ENCODE measurements around the gene BOC. TPM values are rescaled to one million over a fixed set of nuclear protein-coding genes. Genes with fewer than 3 reads are reported as not detected.

The BOC gene
- total and polyA plus RNA-seq, 2 of the 13 experiments (the other 11 are each of a cell fraction or from before 2014, with no cell fraction given): 0.04 TPM; not detected in 1

DNA sequence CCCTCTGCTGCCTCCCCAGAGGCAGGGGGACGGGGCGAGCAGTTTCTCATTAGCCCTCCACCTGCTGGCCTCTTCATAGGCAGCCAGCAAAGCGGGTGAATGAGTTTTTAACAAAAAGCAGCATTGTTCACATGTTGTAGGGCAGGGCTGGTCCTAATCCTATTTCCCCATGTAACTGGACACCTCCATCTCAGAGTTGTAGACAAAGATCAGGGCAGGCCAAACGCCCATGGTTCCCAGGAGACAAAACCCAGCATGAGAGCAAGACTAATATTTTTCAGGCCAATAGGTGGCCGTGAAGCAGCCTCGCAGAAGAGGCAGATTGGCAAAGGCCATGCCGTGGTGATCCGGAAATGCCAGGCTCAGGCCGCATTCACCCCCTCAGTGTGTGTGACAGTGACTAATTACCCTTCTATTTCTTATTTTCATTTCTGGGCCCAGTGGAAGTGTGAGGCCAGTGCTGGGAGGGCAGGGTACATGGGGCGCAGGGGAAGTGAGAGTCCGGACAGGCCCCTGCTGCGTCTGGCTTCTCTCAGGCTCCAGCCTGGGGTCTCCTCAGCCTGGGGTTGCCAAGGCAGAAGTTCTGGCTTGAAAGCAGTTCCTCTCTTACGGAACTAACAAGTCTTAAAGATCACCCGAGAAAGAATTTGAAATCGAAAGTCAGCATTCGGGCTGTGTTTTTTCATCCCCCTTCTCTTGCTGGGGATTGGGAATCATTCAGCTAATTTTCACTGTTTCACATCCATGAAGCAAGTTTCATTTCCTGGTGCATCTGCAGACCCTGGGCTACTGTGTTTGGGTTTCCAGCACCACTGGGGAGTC, 64.8 kb downstream of the BOC start (continued):
- TF ChIP-seq ZNF138 (CRISPR knock-in tag; IDR thresholded peaks at IDR 0.05; ENCODE audit: low read depth) (no peak), ATF1 (CRISPR knock-in tag; IDR thresholded peaks at IDR 0.05) (0 out of 2 replicates have a peak, but pooled peaks have one; percentile 30), PAF1 (CRISPR knock-in tag; IDR thresholded peaks at IDR 0.05) (no peak), ZNF781 (CRISPR knock-in tag; IDR thresholded peaks at IDR 0.05; ENCODE audit: borderline replicate concordance, not compliant biosample characterization) (no peak), JARID2 (CRISPR knock-in tag; IDR thresholded peaks at IDR 0.05; ENCODE audit: insufficient replicate concordance) (no peak), ZNF605 (CRISPR knock-in tag; IDR thresholded peaks at IDR 0.05) (peak; percentile 41), SPEN (CRISPR knock-in tag; IDR thresholded peaks at IDR 0.05; ENCODE audit: low read depth) (no peak), NFYB (CRISPR knock-in tag; IDR thresholded peaks at IDR 0.05) (no peak), SIX1 (CRISPR knock-in tag; IDR thresholded peaks at IDR 0.05; ENCODE audit: borderline replicate concordance) (peak; percentile 88; the same call in 1 of the 2 replicates), ZNF891 (CRISPR knock-in tag; IDR thresholded peaks at IDR 0.05) (no peak), U2AF2 (IDR thresholded peaks at IDR 0.05; ENCODE audit: low read depth, low read length) (no peak), ZNF446 (CRISPR knock-in tag; IDR thresholded peaks at IDR 0.05) (no peak), ARID2 (CRISPR knock-in tag; IDR thresholded peaks at IDR 0.05; ENCODE audit: borderline replicate concordance) (no peak), MBNL3 (CRISPR knock-in tag; conservative IDR thresholded peaks at IDR 0.05) (no peak)
- TF ChIP-seq, protein P1, sequence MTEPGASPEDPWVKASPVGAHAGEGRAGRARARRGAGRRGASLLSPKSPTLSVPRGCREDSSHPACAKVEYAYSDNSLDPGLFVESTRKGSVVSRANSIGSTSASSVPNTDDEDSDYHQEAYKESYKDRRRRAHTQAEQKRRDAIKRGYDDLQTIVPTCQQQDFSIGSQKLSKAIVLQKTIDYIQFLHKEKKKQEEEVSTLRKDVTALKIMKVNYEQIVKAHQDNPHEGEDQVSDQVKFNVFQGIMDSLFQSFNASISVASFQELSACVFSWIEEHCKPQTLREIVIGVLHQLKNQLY (CRISPR knock-in tag; IDR thresholded peaks at IDR 0.05): no peak
- TF ChIP-seq, protein P2, sequence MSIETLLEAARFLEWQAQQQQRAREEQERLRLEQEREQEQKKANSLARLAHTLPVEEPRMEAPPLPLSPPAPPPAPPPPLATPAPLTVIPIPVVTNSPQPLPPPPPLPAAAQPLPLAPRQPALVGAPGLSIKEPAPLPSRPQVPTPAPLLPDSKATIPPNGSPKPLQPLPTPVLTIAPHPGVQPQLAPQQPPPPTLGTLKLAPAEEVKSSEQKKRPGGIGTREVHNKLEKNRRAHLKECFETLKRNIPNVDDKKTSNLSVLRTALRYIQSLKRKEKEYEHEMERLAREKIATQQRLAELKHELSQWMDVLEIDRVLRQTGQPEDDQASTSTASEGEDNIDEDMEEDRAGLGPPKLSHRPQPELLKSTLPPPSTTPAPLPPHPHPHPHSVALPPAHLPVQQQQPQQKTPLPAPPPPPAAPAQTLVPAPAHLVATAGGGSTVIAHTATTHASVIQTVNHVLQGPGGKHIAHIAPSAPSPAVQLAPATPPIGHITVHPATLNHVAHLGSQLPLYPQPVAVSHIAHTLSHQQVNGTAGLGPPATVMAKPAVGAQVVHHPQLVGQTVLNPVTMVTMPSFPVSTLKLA (IDR thresholded peaks at IDR 0.05): no peak
- TF ChIP-seq, protein P3, sequence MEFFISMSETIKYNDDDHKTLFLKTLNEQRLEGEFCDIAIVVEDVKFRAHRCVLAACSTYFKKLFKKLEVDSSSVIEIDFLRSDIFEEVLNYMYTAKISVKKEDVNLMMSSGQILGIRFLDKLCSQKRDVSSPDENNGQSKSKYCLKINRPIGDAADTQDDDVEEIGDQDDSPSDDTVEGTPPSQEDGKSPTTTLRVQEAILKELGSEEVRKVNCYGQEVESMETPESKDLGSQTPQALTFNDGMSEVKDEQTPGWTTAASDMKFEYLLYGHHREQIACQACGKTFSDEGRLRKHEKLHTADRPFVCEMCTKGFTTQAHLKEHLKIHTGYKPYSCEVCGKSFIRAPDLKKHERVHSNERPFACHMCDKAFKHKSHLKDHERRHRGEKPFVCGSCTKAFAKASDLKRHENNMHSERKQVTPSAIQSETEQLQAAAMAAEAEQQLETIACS (CRISPR knock-in tag; IDR thresholded peaks at IDR 0.05): no peak
- TF ChIP-seq, protein P4, sequence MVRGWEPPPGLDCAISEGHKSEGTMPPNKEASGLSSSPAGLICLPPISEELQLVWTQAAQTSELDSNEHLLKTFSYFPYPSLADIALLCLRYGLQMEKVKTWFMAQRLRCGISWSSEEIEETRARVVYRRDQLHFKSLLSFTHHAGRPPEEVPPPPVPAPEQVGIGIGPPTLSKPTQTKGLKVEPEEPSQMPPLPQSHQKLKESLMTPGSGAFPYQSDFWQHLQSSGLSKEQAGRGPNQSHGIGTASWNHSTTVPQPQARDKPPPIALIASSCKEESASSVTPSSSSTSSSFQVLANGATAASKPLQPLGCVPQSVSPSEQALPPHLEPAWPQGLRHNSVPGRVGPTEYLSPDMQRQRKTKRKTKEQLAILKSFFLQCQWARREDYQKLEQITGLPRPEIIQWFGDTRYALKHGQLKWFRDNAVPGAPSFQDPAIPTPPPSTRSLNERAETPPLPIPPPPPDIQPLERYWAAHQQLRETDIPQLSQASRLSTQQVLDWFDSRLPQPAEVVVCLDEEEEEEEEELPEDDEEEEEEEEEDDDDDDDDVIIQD (CRISPR knock-in tag; IDR thresholded peaks at IDR 0.05; ENCODE audit: low read depth): no peak
- TF ChIP-seq, protein P5, sequence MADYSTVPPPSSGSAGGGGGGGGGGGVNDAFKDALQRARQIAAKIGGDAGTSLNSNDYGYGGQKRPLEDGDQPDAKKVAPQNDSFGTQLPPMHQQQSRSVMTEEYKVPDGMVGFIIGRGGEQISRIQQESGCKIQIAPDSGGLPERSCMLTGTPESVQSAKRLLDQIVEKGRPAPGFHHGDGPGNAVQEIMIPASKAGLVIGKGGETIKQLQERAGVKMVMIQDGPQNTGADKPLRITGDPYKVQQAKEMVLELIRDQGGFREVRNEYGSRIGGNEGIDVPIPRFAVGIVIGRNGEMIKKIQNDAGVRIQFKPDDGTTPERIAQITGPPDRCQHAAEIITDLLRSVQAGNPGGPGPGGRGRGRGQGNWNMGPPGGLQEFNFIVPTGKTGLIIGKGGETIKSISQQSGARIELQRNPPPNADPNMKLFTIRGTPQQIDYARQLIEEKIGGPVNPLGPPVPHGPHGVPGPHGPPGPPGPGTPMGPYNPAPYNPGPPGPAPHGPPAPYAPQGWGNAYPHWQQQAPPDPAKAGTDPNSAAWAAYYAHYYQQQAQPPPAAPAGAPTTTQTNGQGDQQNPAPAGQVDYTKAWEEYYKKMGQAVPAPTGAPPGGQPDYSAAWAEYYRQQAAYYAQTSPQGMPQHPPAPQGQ (CRISPR knock-in tag; IDR thresholded peaks at IDR 0.05; ENCODE audit: borderline replicate concordance): no peak

Data from HepG2 (cell line).